Measurements from ENCODE around the gene BCLAF3. TPM values are rescaled to one million over a fixed set of nuclear protein-coding genes. Genes with fewer than 3 reads are reported as not detected.

BCLAF3 gene
- polyA plus RNA-seq, 3 donors = 0.87 to 4.0 (median 1.1) TPM

GRCh38 chrX:19990151-19990555 lies 708 bp downstream of the BCLAF3 start:
- Mint-ChIP-seq H3K4me1 (peaks cover 12% of the 10 kb centered on the region), H3K36me3 (peaks cover 0 to 7% of the 10 kb centered on the region in 2 donors), H3K27me3 (ENCODE audit: low read depth in 3 of 3) (peaks cover 0 to 21% (median 0%) of the 10 kb centered on the region in 3 donors), H3K4me3 (peak overlapping the region; percentile 80 to 91), H3K9me3 (peaks cover 0 to 6% (median 0%) of the 10 kb centered on the region in 7 donors), H3K27ac (peak overlapping the region in 5 of 7 donors; percentile 26 to 80 (median 74))
- Histone ChIP-seq H4K20me1 (ENCODE audit: insufficient read depth, low read length) (peaks cover 4% of the 10 kb centered on the region), H3K79me2 (ENCODE audit: insufficient read depth, low read length) (peaks cover 6% of the 10 kb centered on the region), H3K9ac (ENCODE audit: insufficient read depth, low read length, poor library complexity, severe bottlenecking) (peak overlapping the region; percentile 64), H3K27me3 (ENCODE audit: control insufficient read depth in 2 of 2, insufficient read depth in 2 of 2, low read length in 2 of 2) (no peaks in the 10 kb centered on the region), H3K27ac (ENCODE audit: low read depth in 1 of 2, low read length in 2 of 2) (no peak overlapping the region), H3K9me3 (replicated peaks in 1 of 2; ENCODE audit: control insufficient read depth in 1 of 2, insufficient read depth in 1 of 2, low read length in 2 of 2) (no peaks in the 10 kb centered on the region), H3K4me1 (ENCODE audit: control insufficient read depth in 1 of 2, insufficient read depth in 2 of 2, low read length in 2 of 2) (peaks cover 11 to 13% of the 10 kb centered on the region in 2 donors), H3K4me3 (replicated peaks in 1 of 3; ENCODE audit: low read depth in 2 of 3, low read length in 3 of 3) (peak overlapping the region; percentile 56 to 81 (median 77)), H3K36me3 (replicated peaks in 1 of 2; ENCODE audit: control insufficient read depth in 1 of 2, insufficient read depth in 2 of 2, low read length in 2 of 2) (no peaks in the 10 kb centered on the region), H2AFZ (ENCODE audit: insufficient read depth, low read depth, low read length, poor library complexity, severe bottlenecking) (peak overlapping the region; percentile 73), H3K4me2 (replicated peaks; ENCODE audit: extremely low read depth, low read length, poor library complexity, severe bottlenecking) (peak overlapping the region; percentile 76)
- whole genome bisulfite sequencing (ENCODE audit: insufficient coverage) = 1% methylated on average over 17 of the region's 25 CpGs
- intact Hi-C loops (cut with micrococcal nuclease) = loop anchor here in 1 of 2 donors (10.0 kb wide), 1 partner anchor 85 kb away; no protein-coding TSS in a partner anchor
- DNase-seq = peak in 1 of 3 donors; percentile 0
- TF ChIP-seq, protein P1, sequence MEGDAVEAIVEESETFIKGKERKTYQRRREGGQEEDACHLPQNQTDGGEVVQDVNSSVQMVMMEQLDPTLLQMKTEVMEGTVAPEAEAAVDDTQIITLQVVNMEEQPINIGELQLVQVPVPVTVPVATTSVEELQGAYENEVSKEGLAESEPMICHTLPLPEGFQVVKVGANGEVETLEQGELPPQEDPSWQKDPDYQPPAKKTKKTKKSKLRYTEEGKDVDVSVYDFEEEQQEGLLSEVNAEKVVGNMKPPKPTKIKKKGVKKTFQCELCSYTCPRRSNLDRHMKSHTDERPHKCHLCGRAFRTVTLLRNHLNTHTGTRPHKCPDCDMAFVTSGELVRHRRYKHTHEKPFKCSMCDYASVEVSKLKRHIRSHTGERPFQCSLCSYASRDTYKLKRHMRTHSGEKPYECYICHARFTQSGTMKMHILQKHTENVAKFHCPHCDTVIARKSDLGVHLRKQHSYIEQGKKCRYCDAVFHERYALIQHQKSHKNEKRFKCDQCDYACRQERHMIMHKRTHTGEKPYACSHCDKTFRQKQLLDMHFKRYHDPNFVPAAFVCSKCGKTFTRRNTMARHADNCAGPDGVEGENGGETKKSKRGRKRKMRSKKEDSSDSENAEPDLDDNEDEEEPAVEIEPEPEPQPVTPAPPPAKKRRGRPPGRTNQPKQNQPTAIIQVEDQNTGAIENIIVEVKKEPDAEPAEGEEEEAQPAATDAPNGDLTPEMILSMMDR (IDR thresholded peaks at IDR 0.05) = no peak

- Histone ChIP-seq H3K9ac (ENCODE audit: insufficient read depth, low read length, poor library complexity, severe bottlenecking) (no peak overlapping the region), H4K20me1 (ENCODE audit: insufficient read depth, low read length) (peaks cover 4% of the 10 kb centered on the region), H2AFZ (ENCODE audit: insufficient read depth, low read depth, low read length, poor library complexity, severe bottlenecking) (no peak overlapping the region), H3K4me1 (ENCODE audit: control insufficient read depth in 1 of 2, insufficient read depth in 2 of 2, low read length in 2 of 2) (peaks cover 11 to 13% of the 10 kb centered on the region in 2 donors), H3K36me3 (replicated peaks in 1 of 2; ENCODE audit: control insufficient read depth in 1 of 2, insufficient read depth in 2 of 2, low read length in 2 of 2) (no peaks in the 10 kb centered on the region), H3K79me2 (ENCODE audit: insufficient read depth, low read length) (peaks cover 7% of the 10 kb centered on the region), H3K9me3 (replicated peaks in 1 of 2; ENCODE audit: control insufficient read depth in 1 of 2, insufficient read depth in 1 of 2, low read length in 2 of 2) (no peaks in the 10 kb centered on the region), H3K4me2 (replicated peaks; ENCODE audit: extremely low read depth, low read length, poor library complexity, severe bottlenecking) (no peak overlapping the region), H3K4me3 (replicated peaks in 1 of 3; ENCODE audit: low read depth in 2 of 3, low read length in 3 of 3) (no peak overlapping the region), H3K27me3 (ENCODE audit: control insufficient read depth in 2 of 2, insufficient read depth in 2 of 2, low read length in 2 of 2) (no peaks in the 10 kb centered on the region), H3K27ac (ENCODE audit: low read depth in 1 of 2, low read length in 2 of 2) (no peak overlapping the region)
- Mint-ChIP-seq H3K4me1 (peaks cover 12% of the 10 kb centered on the region), H3K4me3 (no peak overlapping the region), H3K36me3 (peaks cover 0 to 7% of the 10 kb centered on the region in 2 donors), H3K27ac (no peak overlapping the region), H3K27me3 (ENCODE audit: low read depth in 3 of 3) (peaks cover 0 to 15% (median 0%) of the 10 kb centered on the region in 3 donors), H3K9me3 (peaks cover 0 to 6% (median 0%) of the 10 kb centered on the region in 7 donors)
- no peak for DNase-seq
- 67% methylated on average over 1 of the region's 5 CpGs for WGBS (ENCODE audit: insufficient coverage)
- TF ChIP-seq, protein P1 (IDR thresholded peaks at IDR 0.05) = no peak
- intact Hi-C loops (cut with micrococcal nuclease) = no loop called here
Observed at GRCh38 chrX:19987856-19988255, 3.0 kb downstream of the BCLAF3 start.

All from CD14-positive monocyte (primary cell).